NCI-H2196 treated with DMSO at 0.1 percent for 48 hours (cell line): ENCODE results near the gene TXNDC2.
A peak's percentile ranks its signal among the peaks of the same experiment; 100 is the strongest.
"Not testable (repeated sequence)": the region's sequence is repeated elsewhere in the genome, so short reads cannot be mapped to it uniquely, and the experiment has no call there.

Experiments used
- DNase-seq: peaks from one replicate; lab custom pipeline; 2025; ENCODE audit not compliant: unreplicated experiment; lab: John Stamatoyannopoulos, UW

The TXNDC2 gene

GRCh38 chr18:9884090-9884489 lies 1.7 kb upstream of the TXNDC2 start:
- no peak for DNase-seq

GRCh38 chr18:9884532-9885140 lies 1.1 kb upstream of the TXNDC2 start:
- DNase-seq: no peak

- DNase-seq: no peak
Observed at GRCh38 chr18:9886005-9886348, 204 bp downstream of the TXNDC2 start.

- DNase-seq: no peak
Observed at GRCh38 chr18:9887992-9888391, 2.2 kb downstream of the TXNDC2 start.

- DNase-seq: no peak
Observed at GRCh38 chr18:9890196-9890595, 4.4 kb downstream of the TXNDC2 start.

- no peak for DNase-seq
Observed at GRCh38 chr18:9890957-9891356, 5.2 kb downstream of the TXNDC2 start.

- not testable (repeated sequence) for DNase-seq
Observed at GRCh38 chr18:9891515-9891914, 5.7 kb downstream of the TXNDC2 start.

GRCh38 chr18:9894454-9895068 lies 8.8 kb downstream of the TXNDC2 start:
- DNase-seq: no peak

GRCh38 chr18:9897129-9897528 lies 11.4 kb downstream of the TXNDC2 start:
- DNase-seq: no peak

- not testable (repeated sequence) for DNase-seq
Observed at GRCh38 chr18:9897787-9898291, 12.1 kb downstream of the TXNDC2 start.

GRCh38 chr18:9898792-9899549 lies 13.2 kb downstream of the TXNDC2 start:
- DNase-seq: no peak

GRCh38 chr18:9899550-9899930 lies 13.8 kb downstream of the TXNDC2 start:
- DNase-seq: not testable (repeated sequence)

- DNase-seq: no peak
Observed at GRCh38 chr18:9900699-9901098, 14.9 kb downstream of the TXNDC2 start.

- DNase-seq: peak; percentile 40
Observed at GRCh38 chr18:9901377-9901776, 15.6 kb downstream of the TXNDC2 start.

- DNase-seq: not testable (repeated sequence)
Observed at GRCh38 chr18:9902264-9902663, 16.5 kb downstream of the TXNDC2 start.

GRCh38 chr18:9902832-9903231 lies 17.1 kb downstream of the TXNDC2 start:
- DNase-seq: no peak

- DNase-seq: no peak
Observed at GRCh38 chr18:9905401-9905922, 19.7 kb downstream of the TXNDC2 start.

GRCh38 chr18:9906481-9906880 lies 20.7 kb downstream of the TXNDC2 start:
- DNase-seq: no peak

- no peak for DNase-seq
Observed at GRCh38 chr18:9907867-9908266, 22.1 kb downstream of the TXNDC2 start.

GRCh38 chr18:9910071-9910470 lies 24.3 kb downstream of the TXNDC2 start:
- DNase-seq: no peak

- no peak for DNase-seq
Observed at GRCh38 chr18:9910661-9911060, 24.9 kb downstream of the TXNDC2 start.

GRCh38 chr18:9911226-9911625 lies 25.5 kb downstream of the TXNDC2 start:
- DNase-seq: no peak
